ENCODE data around the gene NCKAP5.

The NCKAP5 gene

DNA sequence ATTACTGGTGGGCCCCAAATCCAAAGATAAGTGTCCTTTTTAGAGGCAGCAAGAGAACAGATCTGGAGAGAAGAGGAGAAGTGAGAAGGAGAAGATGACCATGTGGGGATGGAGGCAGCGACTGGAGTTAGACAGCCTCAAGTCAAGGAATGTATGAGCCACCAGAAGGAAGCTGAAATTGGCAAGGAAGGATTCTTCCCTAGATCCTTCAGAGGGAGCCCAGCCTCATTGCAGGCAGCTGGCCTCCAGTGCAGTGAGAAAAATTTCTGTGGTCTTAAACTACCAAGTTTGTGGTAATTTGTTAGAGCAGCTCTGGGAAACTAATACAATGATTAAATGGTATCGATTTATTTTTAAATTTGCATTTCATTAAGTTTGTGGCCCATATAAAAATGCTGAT lies 167.9 kb downstream of the NCKAP5 start:
- TF ChIP-seq, protein P1, sequence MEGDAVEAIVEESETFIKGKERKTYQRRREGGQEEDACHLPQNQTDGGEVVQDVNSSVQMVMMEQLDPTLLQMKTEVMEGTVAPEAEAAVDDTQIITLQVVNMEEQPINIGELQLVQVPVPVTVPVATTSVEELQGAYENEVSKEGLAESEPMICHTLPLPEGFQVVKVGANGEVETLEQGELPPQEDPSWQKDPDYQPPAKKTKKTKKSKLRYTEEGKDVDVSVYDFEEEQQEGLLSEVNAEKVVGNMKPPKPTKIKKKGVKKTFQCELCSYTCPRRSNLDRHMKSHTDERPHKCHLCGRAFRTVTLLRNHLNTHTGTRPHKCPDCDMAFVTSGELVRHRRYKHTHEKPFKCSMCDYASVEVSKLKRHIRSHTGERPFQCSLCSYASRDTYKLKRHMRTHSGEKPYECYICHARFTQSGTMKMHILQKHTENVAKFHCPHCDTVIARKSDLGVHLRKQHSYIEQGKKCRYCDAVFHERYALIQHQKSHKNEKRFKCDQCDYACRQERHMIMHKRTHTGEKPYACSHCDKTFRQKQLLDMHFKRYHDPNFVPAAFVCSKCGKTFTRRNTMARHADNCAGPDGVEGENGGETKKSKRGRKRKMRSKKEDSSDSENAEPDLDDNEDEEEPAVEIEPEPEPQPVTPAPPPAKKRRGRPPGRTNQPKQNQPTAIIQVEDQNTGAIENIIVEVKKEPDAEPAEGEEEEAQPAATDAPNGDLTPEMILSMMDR (IDR thresholded peaks at IDR 0.05; ENCODE audit: insufficient read depth, low read depth, low read length, missing control alignments): no peak
- DNase-seq (ENCODE audit: low read depth): no peak
- H3K4me3 ChIP-seq (ENCODE audit: low read depth, low read length): no peak overlapping the region

GRCh38 chr2:133393895-133394294 lies 174.4 kb downstream of the NCKAP5 start:
- TF ChIP-seq, protein P1 (IDR thresholded peaks at IDR 0.05; ENCODE audit: insufficient read depth, low read depth, low read length, missing control alignments): no peak
- no peak overlapping the region for H3K4me3 ChIP-seq (ENCODE audit: low read depth, low read length)
- no peak for DNase-seq (ENCODE audit: low read depth)

GRCh38 chr2:133390156-133390555 lies 178.1 kb downstream of the NCKAP5 start:
- DNase-seq (ENCODE audit: low read depth): no peak
- no peak overlapping the region for H3K4me3 ChIP-seq (ENCODE audit: low read depth, low read length)
- TF ChIP-seq, protein P1 (IDR thresholded peaks at IDR 0.05; ENCODE audit: insufficient read depth, low read depth, low read length, missing control alignments): no peak

GRCh38 chr2:133389569-133389968 lies 178.7 kb downstream of the NCKAP5 start:
- no peak for DNase-seq (ENCODE audit: low read depth)
- no peak overlapping the region for H3K4me3 ChIP-seq (ENCODE audit: low read depth, low read length)

DNA sequence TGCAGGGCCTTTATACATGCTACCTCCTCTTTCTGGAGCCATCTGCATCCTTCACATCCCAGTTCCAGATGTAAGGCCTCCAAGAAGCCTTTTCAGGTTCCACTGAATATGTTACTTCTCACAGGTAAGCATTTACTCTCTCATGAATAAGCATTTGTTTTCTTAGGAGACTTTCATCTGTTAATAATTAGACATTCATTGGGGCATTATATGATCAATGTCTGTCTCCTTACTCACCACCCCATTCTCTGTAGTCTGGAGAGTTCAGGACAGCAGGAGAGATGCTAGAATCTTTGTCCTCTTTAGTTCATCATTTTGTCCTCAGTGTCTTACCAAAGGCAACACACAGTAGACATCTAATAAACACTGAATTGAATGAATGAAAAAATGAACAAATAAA lies 185.7 kb downstream of the NCKAP5 start:
- H3K4me3 ChIP-seq (ENCODE audit: low read depth, low read length): no peak overlapping the region
- TF ChIP-seq, protein P1 (IDR thresholded peaks at IDR 0.05; ENCODE audit: insufficient read depth, low read depth, low read length, missing control alignments): no peak
- no peak for DNase-seq (ENCODE audit: low read depth)

More at GRCh38 chr2:133389569-133389968, 178.7 kb downstream of the NCKAP5 start:
- TF ChIP-seq, protein P1 (IDR thresholded peaks at IDR 0.05; ENCODE audit: insufficient read depth, low read depth, low read length, missing control alignments): no peak

DNA sequence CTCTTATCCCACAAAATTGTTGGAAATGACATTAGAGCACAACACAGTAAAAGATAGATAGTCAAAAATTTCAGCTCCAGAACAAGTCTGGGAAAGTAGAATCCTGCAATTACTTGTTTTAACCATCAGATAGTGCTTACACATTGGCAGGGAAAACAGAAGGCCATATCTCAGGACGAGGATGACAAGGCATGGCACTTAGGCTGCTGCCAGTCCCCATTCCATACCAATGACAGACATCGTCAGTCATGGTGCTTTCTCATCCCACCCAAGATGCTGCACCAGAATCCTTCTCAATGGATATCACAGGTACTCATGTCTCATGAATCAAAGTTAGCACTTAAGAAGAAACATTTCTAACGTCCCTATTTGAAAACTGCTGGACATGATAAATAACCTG lies 187.3 kb downstream of the NCKAP5 start:
- TF ChIP-seq, protein P1 (IDR thresholded peaks at IDR 0.05; ENCODE audit: insufficient read depth, low read depth, low read length, missing control alignments): no peak
- no peak for DNase-seq (ENCODE audit: low read depth)
- no peak overlapping the region for H3K4me3 ChIP-seq (ENCODE audit: low read depth, low read length)

GRCh38 chr2:133378928-133379549 lies 189.2 kb downstream of the NCKAP5 start:
- TF ChIP-seq, protein P1 (IDR thresholded peaks at IDR 0.05; ENCODE audit: insufficient read depth, low read depth, low read length, missing control alignments): no peak
- DNase-seq (ENCODE audit: low read depth): no peak
- no peak overlapping the region for H3K4me3 ChIP-seq (ENCODE audit: low read depth, low read length)

Data from GM12865 (cell line).